GM18909 (cell line): ENCODE results near the gene CTNNA3.

Source experiments
- ATAC-seq: cut with Tn5 transposase; IDR thresholded peaks from one replicate; pipeline ENCODE4 v1.9.1; 2021; ENCODE audit warnings: mild to moderate bottlenecking; ENCODE audit not compliant: unreplicated experiment, poor library complexity

Gene CTNNA3

DNA sequence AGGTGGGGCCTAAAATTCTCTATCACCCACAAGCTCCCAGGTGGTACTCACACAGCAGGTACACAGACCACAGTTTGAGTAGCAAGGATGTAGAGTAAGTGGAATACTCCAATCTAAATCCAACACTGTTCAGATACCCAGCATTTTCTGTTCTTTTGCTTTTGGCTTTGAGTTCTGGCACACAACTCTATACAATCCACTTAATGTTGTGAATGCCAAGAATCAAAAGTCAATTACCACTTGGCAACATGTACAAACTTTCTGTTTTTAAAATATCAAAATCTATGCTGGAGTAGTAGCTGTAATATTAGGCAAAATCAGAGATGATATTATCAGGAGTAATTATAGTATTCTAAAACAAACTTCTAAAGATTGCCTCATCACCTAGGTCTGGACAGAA lies 903.6 kb downstream of the CTNNA3 start:
- ATAC-seq = no peak

GRCh38 chr10:66788178-66788987 lies 907.6 kb downstream of the CTNNA3 start:
- ATAC-seq = no peak

DNA sequence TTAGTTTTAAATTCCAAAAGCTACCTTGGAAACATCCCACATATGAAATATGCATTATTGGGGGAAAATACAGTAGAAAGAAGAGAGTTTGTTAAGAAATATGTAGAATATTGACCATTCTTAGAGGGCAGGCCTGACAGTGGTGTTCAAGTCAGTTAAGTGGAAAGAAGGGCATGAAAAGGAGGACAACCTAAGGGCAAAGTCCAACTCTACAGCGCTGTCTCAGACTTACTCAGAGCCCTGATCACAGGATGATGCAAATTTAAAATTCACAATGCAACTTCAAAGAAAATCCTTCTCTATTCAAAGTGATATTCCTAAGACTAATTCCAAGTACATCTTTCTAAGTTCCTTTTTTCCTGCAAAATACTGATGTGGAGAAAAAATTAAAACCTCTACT lies 909.3 kb downstream of the CTNNA3 start:
- ATAC-seq = no peak

DNA sequence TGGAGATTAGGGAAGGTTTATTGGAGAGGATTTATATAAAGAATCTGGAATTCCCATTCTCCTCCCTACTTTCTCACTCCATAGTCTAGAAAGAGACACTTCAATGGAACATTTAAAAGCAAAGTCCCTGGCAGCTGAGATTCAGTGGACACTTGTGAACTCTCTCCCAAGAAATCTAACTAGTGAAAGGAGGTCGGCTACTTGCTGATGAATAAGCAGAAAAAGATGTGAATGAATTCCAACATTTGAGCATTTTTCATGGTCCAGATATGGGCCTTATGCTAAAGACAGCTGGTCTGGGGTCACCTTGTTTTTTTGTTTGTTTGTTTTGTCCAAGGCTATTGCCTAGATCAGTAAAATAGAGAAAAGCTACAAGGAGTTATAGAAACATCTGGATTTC lies 911.2 kb downstream of the CTNNA3 start:
- no peak for ATAC-seq

DNA sequence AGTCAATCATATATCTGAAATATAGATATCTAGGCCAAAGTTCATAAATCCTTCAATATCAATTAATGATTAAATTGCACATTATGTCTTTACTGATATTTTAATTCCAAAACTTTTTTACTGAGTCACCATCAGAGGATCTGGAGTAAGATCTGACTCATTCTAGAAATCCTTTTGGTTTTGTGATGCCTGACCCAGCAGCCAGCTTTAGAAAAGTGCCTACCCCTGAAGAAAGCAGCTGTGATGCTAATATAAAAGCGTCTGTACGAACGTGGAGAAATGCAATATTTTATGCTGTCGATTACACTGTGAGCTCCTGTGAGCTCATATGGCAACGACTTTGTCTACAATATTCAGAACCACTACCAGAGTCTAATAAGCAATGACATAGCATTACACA lies 912.7 kb downstream of the CTNNA3 start:
- no peak for ATAC-seq

GRCh38 chr10:66782776-66783175 lies 913.2 kb downstream of the CTNNA3 start:
- ATAC-seq = no peak

DNA sequence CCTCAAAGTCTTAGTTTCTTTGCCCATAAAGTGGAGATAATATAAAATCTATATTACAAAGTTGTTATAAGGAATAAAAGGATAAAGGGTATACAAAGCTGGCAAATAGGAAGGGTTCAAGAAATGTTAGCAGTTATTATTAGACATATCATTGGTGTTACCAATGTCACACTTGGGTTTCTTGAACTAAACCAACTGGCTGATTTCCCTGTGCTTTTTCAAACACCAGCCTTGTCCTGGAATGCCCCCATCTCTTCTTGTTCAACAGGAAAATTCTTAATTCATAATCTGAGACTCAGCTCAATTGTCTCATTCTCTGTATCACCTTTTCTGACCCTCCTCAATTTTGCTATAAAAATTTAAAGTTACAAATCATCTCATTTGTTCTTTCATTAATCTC lies 913.9 kb downstream of the CTNNA3 start:
- no peak for ATAC-seq

- ATAC-seq = no peak
Measured at GRCh38 chr10:66780796-66781195, 915.2 kb downstream of the CTNNA3 start.

- ATAC-seq = no peak
Measured at GRCh38 chr10:66778351-66778750, 917.6 kb downstream of the CTNNA3 start.

- no peak for ATAC-seq
Measured at GRCh38 chr10:66777665-66778064, 918.3 kb downstream of the CTNNA3 start.

DNA sequence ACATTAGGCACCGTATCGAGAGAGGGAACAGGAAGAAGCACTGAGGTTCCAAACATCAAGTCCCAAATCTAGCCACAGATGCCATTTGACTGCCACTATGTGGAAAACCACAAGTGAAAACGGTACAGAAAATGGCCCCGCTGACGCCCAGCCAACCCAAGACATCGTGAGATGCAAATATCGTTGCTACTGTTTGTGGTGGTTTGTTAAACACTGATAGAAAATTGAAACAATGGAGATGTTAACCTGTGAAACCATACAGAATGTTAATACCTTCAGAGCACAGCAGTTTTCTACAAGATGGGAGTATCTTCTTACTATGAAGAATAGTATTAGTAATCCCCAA lies 922.5 kb downstream of the CTNNA3 start:
- no peak for ATAC-seq

GRCh38 chr10:66772548-66773471 lies 923.2 kb downstream of the CTNNA3 start:
- ATAC-seq = no peak

GRCh38 chr10:66767707-66768106 lies 928.3 kb downstream of the CTNNA3 start:
- ATAC-seq = no peak

- ATAC-seq = no peak
Measured at GRCh38 chr10:66762218-66762729, 933.7 kb downstream of the CTNNA3 start.

DNA sequence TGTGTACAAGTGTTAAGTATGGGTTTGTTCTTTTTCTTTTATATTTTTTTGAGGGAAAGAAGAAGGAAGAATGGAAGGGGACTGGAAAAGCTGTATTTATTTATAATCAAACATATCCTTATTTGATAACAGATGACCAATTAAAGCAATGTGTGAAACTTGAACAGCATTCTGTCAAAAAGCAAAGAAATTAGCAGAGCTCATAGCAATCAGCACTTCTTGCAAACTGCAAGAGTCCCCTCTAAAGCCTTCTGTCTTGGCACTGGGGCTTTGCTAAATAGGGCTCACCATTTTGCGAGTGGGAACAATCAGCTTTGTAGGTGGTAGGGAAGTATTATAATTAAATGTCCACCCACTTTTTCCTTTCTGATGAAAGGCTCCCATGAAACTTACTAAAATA lies 935.1 kb downstream of the CTNNA3 start:
- no peak for ATAC-seq

- ATAC-seq = no peak
Measured at GRCh38 chr10:66755474-66755873, 940.5 kb downstream of the CTNNA3 start.

DNA sequence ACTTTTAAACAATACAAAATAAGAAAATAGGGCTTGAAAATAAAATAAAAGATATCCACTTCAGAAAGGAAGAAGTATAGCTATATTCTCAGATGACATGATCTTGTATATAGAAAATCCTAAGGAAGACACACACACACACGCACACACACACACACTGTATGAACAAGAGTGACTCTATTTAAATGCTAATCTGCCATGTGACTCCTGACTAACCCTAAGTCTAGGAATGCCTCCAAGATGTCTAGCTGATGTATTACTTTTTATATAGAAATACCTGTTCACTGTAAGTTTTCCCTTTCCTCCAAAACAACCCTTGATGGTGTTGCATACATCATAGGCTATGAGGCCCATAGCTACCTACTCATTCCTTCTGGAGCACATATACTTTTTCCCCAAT lies 943.3 kb downstream of the CTNNA3 start:
- ATAC-seq = no peak

DNA sequence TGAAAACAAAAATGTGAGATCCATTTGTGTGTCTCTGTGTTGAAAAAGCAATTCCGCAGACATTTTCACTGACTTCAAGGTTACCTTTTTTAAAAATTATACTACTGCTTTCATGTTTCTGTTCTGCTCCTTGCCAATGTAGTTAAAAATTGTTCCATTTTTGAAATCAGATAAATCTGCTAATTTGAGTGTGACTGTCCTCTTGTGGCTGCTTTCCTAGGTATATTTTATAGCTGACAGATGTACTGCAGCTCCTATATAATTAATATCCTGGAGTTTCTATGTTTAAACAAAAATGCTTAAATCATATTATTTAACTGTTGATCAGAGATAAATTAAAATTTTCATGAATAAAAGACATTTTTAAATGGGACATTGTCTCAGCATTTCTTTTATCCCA lies 947.8 kb downstream of the CTNNA3 start:
- no peak for ATAC-seq

- ATAC-seq = no peak
Measured at GRCh38 chr10:66747451-66747850, 948.5 kb downstream of the CTNNA3 start.

GRCh38 chr10:66746711-66747110 lies 949.3 kb downstream of the CTNNA3 start:
- ATAC-seq = no peak

DNA sequence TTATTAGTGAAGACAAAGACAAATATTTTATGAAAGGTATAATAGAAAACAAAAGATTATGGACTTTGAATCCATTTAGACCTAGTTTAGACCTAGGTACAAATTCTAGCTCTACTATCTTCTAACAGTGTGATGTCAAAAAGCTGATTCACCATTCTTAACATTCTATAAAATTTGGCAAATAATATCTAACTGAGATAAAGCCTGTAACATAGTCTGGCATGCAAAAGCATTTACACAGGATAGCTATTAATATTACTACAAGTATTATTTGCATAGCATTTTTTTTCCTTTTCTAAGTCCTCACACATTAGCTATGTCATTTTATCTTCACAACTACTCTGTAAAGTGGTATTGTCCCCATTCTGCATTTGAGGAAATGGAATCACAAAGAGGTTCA lies 949.7 kb downstream of the CTNNA3 start:
- ATAC-seq = no peak
